Loucy (cell line): ENCODE measurements around the gene NUFIP2.

Experiments
- H2AFZ ChIP-seq: fragments of 200-600 bp; sonication (generic); 2 replicates; pipeline ENCODE4 v1.6.0; 2016; ENCODE audit warnings: antibody characterized with exemption, mild to moderate bottlenecking, low read length, moderate library complexity
- H3F3A ChIP-seq: fragments of 200-600 bp; 2 replicates; pipeline ENCODE4 v1.6.0; 2016; ENCODE audit warnings: antibody characterized with exemption, low read depth, mild to moderate bottlenecking
- H3K27me3 ChIP-seq: fragments of 200-600 bp; sonication (generic); 2 replicates; pipeline ENCODE4 v1.6.1; 2014; ENCODE audit warnings: low read length, mild to moderate bottlenecking; ENCODE audit not compliant: insufficient read depth, poor library complexity, severe bottlenecking
- H3K36me3 ChIP-seq: fragments of 200-600 bp; sonication (generic); 2 replicates; pipeline ENCODE4 v1.6.1; 2016; ENCODE audit warnings: low read length; ENCODE audit not compliant: insufficient read depth
- H3K4me1 ChIP-seq: fragments of 200-600 bp; sonication (generic); 2 replicates; pipeline ENCODE4 v1.5.1; 2014; ENCODE audit warnings: low read length, mild to moderate bottlenecking; ENCODE audit not compliant: insufficient read depth, poor library complexity, severe bottlenecking
- H3K4me2 ChIP-seq: fragments of 200-600 bp; sonication (generic); 2 replicates; pipeline ENCODE4 v1.6.0; 2014; ENCODE audit warnings: antibody characterized with exemption, low read length, low read depth, mild to moderate bottlenecking; ENCODE audit not compliant: poor library complexity, severe bottlenecking
- H3K4me3 ChIP-seq: fragments of 200-600 bp; sonication (generic); 2 replicates; pipeline ENCODE4 v1.5.1; 2014; ENCODE audit warnings: low read length, mild to moderate bottlenecking, mixed read lengths; ENCODE audit not compliant: poor library complexity, severe bottlenecking
- H3K79me2 ChIP-seq: fragments of 200-600 bp; sonication (generic); 2 replicates; pipeline ENCODE4 v1.6.1; 2014; ENCODE audit warnings: low read length; ENCODE audit not compliant: insufficient read depth
- H3K9ac ChIP-seq: fragments of 200-600 bp; sonication (generic); 2 replicates; pipeline ENCODE4 v1.6.0; 2014; ENCODE audit warnings: mild to moderate bottlenecking, low read depth, low read length, moderate library complexity; ENCODE audit not compliant: poor library complexity, severe bottlenecking
- H3K9me2 ChIP-seq: fragments of 200-600 bp; sonication (generic); replicated peaks from 2 replicates; pipeline ENCODE4 v1.6.1; 2016; ENCODE audit warnings: low read depth, low read length, mixed read lengths
- H3K9me3 ChIP-seq: fragments of 200-600 bp; sonication (generic); 2 replicates; pipeline ENCODE4 v1.6.1; 2014; ENCODE audit warnings: mild to moderate bottlenecking, antibody characterized with exemption, low read length, low read depth; ENCODE audit not compliant: insufficient read depth
- H4K20me1 ChIP-seq: fragments of 200-600 bp; sonication (generic); 2 replicates; pipeline ENCODE4 v1.6.0; 2014; ENCODE audit warnings: antibody characterized with exemption, low read length, mild to moderate bottlenecking; ENCODE audit not compliant: insufficient read depth, poor library complexity, severe bottlenecking
- EZH2phosphoT487 ChIP-seq: fragments of 200-600 bp; IDR thresholded peaks from 2 replicates; pipeline ENCODE4 v1.6.1; 2018; ENCODE audit warnings: antibody characterized with exemption, mild to moderate bottlenecking, moderate library complexity, borderline replicate concordance
- TF ChIP-seq, protein P1 (sequence below): fragments of 200-600 bp; sonication (generic); conservative IDR thresholded peaks from 2 replicates; pipeline ENCODE4 v1.5.1; 2014; ENCODE audit warnings: mild to moderate bottlenecking, antibody characterized with exemption, low read length

Gene NUFIP2

DNA sequence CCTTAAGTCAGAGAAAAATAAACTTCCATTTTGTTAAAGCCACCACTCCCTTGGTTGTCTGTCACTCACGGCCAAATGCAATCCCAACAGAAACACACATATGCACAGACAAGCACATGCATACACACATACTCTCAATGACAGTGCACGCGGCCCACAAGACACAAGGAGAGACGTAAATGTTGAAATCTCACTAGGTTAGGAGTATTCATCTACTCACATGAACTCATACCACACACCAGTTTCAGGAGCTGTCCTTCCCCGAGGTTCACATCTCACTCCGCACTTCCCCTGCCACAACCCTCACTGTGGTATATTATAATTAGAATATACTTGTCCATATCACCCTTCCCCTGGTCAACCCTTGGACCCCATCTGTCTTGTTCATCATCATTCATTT, 77.8 kb downstream of the NUFIP2 start:
- Histone ChIP-seq H3K4me1 (no peaks in the 10 kb centered on the region), H3K36me3 (no peaks in the 10 kb centered on the region), H3K9ac (no peak overlapping the region), H4K20me1 (no peaks in the 10 kb centered on the region), H3F3A (no peaks in the 10 kb centered on the region), H3K79me2 (no peaks in the 10 kb centered on the region), H2AFZ (no peak overlapping the region), H3K27me3 (no peaks in the 10 kb centered on the region), H3K9me3 (no peaks in the 10 kb centered on the region), H3K4me3 (no peak overlapping the region), H3K4me2 (no peak overlapping the region), H3K9me2 (no peaks in the 10 kb centered on the region)
- TF ChIP-seq EZH2phosphoT487: no peak
- TF ChIP-seq, protein P1, sequence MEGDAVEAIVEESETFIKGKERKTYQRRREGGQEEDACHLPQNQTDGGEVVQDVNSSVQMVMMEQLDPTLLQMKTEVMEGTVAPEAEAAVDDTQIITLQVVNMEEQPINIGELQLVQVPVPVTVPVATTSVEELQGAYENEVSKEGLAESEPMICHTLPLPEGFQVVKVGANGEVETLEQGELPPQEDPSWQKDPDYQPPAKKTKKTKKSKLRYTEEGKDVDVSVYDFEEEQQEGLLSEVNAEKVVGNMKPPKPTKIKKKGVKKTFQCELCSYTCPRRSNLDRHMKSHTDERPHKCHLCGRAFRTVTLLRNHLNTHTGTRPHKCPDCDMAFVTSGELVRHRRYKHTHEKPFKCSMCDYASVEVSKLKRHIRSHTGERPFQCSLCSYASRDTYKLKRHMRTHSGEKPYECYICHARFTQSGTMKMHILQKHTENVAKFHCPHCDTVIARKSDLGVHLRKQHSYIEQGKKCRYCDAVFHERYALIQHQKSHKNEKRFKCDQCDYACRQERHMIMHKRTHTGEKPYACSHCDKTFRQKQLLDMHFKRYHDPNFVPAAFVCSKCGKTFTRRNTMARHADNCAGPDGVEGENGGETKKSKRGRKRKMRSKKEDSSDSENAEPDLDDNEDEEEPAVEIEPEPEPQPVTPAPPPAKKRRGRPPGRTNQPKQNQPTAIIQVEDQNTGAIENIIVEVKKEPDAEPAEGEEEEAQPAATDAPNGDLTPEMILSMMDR: no peak

DNA sequence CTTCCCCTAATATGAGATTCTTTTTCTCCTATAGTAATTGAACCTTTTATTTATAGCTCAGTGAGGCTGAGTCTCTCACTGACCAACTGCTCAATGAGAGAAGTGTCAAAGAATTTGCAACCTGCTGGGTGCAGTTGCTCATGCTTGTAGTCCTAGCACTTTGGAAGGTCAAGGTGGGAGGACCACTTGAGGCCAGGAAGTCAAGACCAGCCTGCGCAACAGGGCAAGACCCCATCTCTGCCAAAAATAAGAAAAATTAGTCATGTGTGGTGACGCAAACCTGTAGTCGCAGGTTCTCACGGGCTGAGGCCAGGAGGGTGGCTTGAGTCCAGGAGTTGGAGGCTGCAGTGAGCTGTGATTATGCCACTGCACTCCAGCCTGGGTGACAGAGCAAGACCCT, 78.2 kb downstream of the NUFIP2 start:
- Histone ChIP-seq H4K20me1 (no peaks in the 10 kb centered on the region), H3K4me3 (no peak overlapping the region), H3K9ac (no peak overlapping the region), H2AFZ (no peak overlapping the region), H3K4me2 (no peak overlapping the region), H3K36me3 (no peaks in the 10 kb centered on the region), H3K4me1 (no peaks in the 10 kb centered on the region), H3F3A (no peaks in the 10 kb centered on the region), H3K9me3 (no peaks in the 10 kb centered on the region), H3K27me3 (no peaks in the 10 kb centered on the region), H3K9me2 (no peaks in the 10 kb centered on the region), H3K79me2 (no peaks in the 10 kb centered on the region)
- TF ChIP-seq, protein P1: no peak
- no peak for TF ChIP-seq EZH2phosphoT487

DNA sequence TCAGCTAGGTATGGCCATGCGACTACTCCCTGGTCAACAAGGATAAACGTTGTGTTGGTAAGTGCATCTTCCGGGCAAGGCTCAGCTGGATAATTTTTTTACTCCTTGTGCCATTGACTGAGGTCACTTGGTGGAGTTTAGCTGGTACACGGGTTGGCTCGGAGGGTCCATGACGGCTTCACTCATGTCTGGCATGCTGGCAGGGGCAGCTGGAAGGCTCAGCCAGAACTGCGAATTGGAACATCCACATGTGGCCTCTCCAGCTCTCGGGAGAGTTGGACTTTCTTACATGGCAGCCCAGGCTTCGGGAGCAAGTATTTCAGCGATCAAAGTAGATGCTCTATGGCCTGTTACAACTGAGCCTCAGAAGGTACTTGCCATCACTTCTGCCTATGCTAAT, 78.8 kb downstream of the NUFIP2 start:
- Histone ChIP-seq H4K20me1 (no peaks in the 10 kb centered on the region), H3K36me3 (no peaks in the 10 kb centered on the region), H3K27me3 (no peaks in the 10 kb centered on the region), H3K9me3 (no peaks in the 10 kb centered on the region), H3K4me3 (no peak overlapping the region), H3K9me2 (no peaks in the 10 kb centered on the region), H2AFZ (no peak overlapping the region), H3K4me1 (no peaks in the 10 kb centered on the region), H3K9ac (no peak overlapping the region), H3F3A (no peaks in the 10 kb centered on the region), H3K79me2 (no peaks in the 10 kb centered on the region), H3K4me2 (no peak overlapping the region)
- no peak for TF ChIP-seq EZH2phosphoT487
- TF ChIP-seq, protein P1: no peak
